A673 (cell line): ENCODE data around the gene NR4A3. TPM values are rescaled to one million over a fixed set of nuclear protein-coding genes. Genes with fewer than 3 reads are reported as not detected.

ENCODE experiments used
- BruUV-seq: library from RNA; stranded (reverse); fragments of 400-500 nt; replicated peaks from 2 replicates; lab custom pipeline; 2021; lab: Mats Ljungman, UMichigan
- CTCF ChIA-PET: fragments of 300-600 bp; sonication (Branson Sonifier 250); formaldehyde crosslinking; loops from one replicate; lab custom pipeline; 2022; ENCODE audit warnings: antibody characterized with exemption; lab: Charles Lee
- POLR2A ChIA-PET: fragments of 300-600 bp; sonication (Branson Sonifier 250); formaldehyde crosslinking; loops from one replicate; lab custom pipeline; 2022; ENCODE audit warnings: antibody characterized with exemption; ENCODE audit not compliant: low non-redundant PET; lab: Charles Lee
- DNase-seq: peaks from one replicate; pipeline ENCODE4 v3.0.0-alpha.2; 2015; ENCODE audit warnings: low spot score
- H3K27ac ChIP-seq: fragments of 200-600 bp; sonication (generic); 2 replicates; pipeline ENCODE4 v1.5.1; 2016; ENCODE audit warnings: mixed run types, low read depth, mild to moderate bottlenecking, mixed read lengths, antibody characterized with exemption, low read length; ENCODE audit not compliant: poor library complexity, severe bottlenecking
- H3K27me3 ChIP-seq: fragments of 200-600 bp; sonication (generic); replicated peaks from 2 replicates; pipeline ENCODE4 v1.6.1; 2017; ENCODE audit warnings: mixed run types, low read depth, mild to moderate bottlenecking, mixed read lengths, antibody characterized with exemption, low read length; ENCODE audit not compliant: insufficient read depth, poor library complexity
- H3K36me3 ChIP-seq: fragments of 200-600 bp; sonication (generic); 2 replicates; pipeline ENCODE4 v1.6.1; 2016; ENCODE audit warnings: mixed run types, mild to moderate bottlenecking, mixed read lengths, antibody characterized with exemption, low read length; ENCODE audit not compliant: insufficient read depth, poor library complexity, severe bottlenecking
- H3K4me1 ChIP-seq: fragments of 200-600 bp; sonication (generic); 2 replicates; pipeline ENCODE4 v1.6.1; 2017; ENCODE audit warnings: mixed run types, mild to moderate bottlenecking, mixed read lengths, antibody characterized with exemption, low read length; ENCODE audit not compliant: insufficient read depth, poor library complexity, severe bottlenecking
- H3K4me3 ChIP-seq: fragments of 200-600 bp; sonication (generic); 2 replicates; pipeline ENCODE4 v1.5.1; 2016; ENCODE audit warnings: low read depth, mixed run types, mild to moderate bottlenecking, mixed read lengths, low read length; ENCODE audit not compliant: poor library complexity, severe bottlenecking
- H3K9me3 ChIP-seq: fragments of 200-600 bp; sonication (generic); 2 replicates; pipeline ENCODE4 v1.6.1; 2016; ENCODE audit warnings: mixed run types, low read depth, mild to moderate bottlenecking, mixed read lengths, antibody characterized with exemption, low read length; ENCODE audit not compliant: poor library complexity, severe bottlenecking
- EZH2 ChIP-seq: fragments of 200-600 bp; sonication (generic); IDR thresholded peaks from 2 replicates; pipeline ENCODE4 v1.6.1; 2017; ENCODE audit warnings: borderline replicate concordance, low read depth, mild to moderate bottlenecking, mixed read lengths, antibody characterized with exemption, low read length; ENCODE audit not compliant: poor library complexity, severe bottlenecking
- intact Hi-C: fragments of 100-400 bp; cut with micrococcal nuclease; formaldehyde crosslinking; loops from one replicate; pipeline ENCODE4 v1.10.0; 2022; ENCODE audit not compliant: unreplicated experiment
- total RNA-seq: library from RNA; stranded (reverse); gene quantifications from 2 replicates; pipeline ENCODE4 v1.2.3, GENCODE V29; 2021
- TF ChIP-seq, protein P1 (sequence below): fragments of 300-800, 200-600 bp; sonication (generic); conservative IDR thresholded peaks from 2 replicates; pipeline ENCODE4 v1.5.1; 2017; ENCODE audit warnings: low read depth, mild to moderate bottlenecking, antibody characterized with exemption, low read length, moderate library complexity, mixed read lengths

The NR4A3 gene
- total RNA-seq, 1 experiment from 2014 or later, result 6.4 TPM

DNA sequence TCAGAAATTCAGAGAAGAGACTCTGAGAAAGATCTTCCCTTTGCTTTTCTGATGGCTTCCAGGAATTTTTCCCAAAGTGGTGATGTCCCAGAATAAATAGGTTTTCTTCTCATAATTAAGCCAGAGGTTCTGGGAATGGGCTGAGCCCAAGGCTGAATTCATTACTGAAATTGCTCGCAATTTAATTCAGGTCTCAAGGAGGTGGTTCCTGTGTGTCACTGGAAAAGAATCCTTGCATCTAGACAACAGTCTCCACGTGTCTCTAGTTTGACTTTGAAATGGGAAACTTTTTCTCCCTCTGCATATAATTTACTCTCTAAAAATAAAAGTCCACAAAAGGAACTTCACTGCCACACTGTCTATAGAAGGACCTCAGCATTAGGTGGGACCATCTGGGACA lies 57.0 kb downstream of the NR4A3 start:
- H3K27ac ChIP-seq, result no peak overlapping the region
- H3K9me3 ChIP-seq, result no peaks in the 10 kb centered on the region
- POLR2A ChIA-PET, result no interaction called here
- BruUV-seq, result no TSS peak
- H3K4me3 ChIP-seq, result no peak overlapping the region
- H3K36me3 ChIP-seq, result no peaks in the 10 kb centered on the region
- H3K27me3 ChIP-seq, result no peaks in the 10 kb centered on the region
- intact Hi-C loops, result no loop called here
- DNase-seq, result no peak
- TF ChIP-seq, protein P1, sequence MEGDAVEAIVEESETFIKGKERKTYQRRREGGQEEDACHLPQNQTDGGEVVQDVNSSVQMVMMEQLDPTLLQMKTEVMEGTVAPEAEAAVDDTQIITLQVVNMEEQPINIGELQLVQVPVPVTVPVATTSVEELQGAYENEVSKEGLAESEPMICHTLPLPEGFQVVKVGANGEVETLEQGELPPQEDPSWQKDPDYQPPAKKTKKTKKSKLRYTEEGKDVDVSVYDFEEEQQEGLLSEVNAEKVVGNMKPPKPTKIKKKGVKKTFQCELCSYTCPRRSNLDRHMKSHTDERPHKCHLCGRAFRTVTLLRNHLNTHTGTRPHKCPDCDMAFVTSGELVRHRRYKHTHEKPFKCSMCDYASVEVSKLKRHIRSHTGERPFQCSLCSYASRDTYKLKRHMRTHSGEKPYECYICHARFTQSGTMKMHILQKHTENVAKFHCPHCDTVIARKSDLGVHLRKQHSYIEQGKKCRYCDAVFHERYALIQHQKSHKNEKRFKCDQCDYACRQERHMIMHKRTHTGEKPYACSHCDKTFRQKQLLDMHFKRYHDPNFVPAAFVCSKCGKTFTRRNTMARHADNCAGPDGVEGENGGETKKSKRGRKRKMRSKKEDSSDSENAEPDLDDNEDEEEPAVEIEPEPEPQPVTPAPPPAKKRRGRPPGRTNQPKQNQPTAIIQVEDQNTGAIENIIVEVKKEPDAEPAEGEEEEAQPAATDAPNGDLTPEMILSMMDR, result no peak
- TF ChIP-seq EZH2, result no peak
- no peaks in the 10 kb centered on the region for H3K4me1 ChIP-seq
- CTCF ChIA-PET, result no interaction called here

GRCh38 chr9:99881769-99882168 lies 60.1 kb downstream of the NR4A3 start:
- no peaks in the 10 kb centered on the region for H3K27me3 ChIP-seq
- H3K9me3 ChIP-seq, result no peaks in the 10 kb centered on the region
- DNase-seq, result no peak
- H3K4me3 ChIP-seq, result no peak overlapping the region
- ChIA-PET POLR2A (no interaction called here), CTCF (no interaction called here)
- intact Hi-C loops, result no loop called here
- BruUV-seq, result no TSS peak
- H3K36me3 ChIP-seq, result no peaks in the 10 kb centered on the region
- no peaks in the 10 kb centered on the region for H3K4me1 ChIP-seq
- H3K27ac ChIP-seq, result no peak overlapping the region
- no peak for TF ChIP-seq EZH2
- TF ChIP-seq, protein P1, result no peak

GRCh38 chr9:99885747-99886146 lies 64.1 kb downstream of the NR4A3 start:
- H3K4me1 ChIP-seq, result no peaks in the 10 kb centered on the region
- ChIA-PET CTCF (no interaction called here), POLR2A (no interaction called here)
- no peak overlapping the region for H3K4me3 ChIP-seq
- H3K27me3 ChIP-seq, result no peaks in the 10 kb centered on the region
- TF ChIP-seq, protein P1, result no peak
- TF ChIP-seq EZH2, result no peak
- no peaks in the 10 kb centered on the region for H3K9me3 ChIP-seq
- no TSS peak for BruUV-seq
- intact Hi-C loops, result no loop called here
- no peaks in the 10 kb centered on the region for H3K36me3 ChIP-seq
- no peak overlapping the region for H3K27ac ChIP-seq
- DNase-seq, result no peak
